Measurements from ENCODE around the gene CHRNA4. TPM values are rescaled to one million over a fixed set of nuclear protein-coding genes. Genes with fewer than 3 reads are reported as not detected.
"Not testable (repeated sequence)": the region's sequence is repeated elsewhere in the genome, so short reads cannot be mapped to it uniquely, and the experiment has no call there.

The CHRNA4 gene
- polyA plus RNA-seq, 12 donors, result 0.22 to 2.5 (median 1.1) TPM; not detected in 2

GRCh38 chr20:63350597-63351325 is 10.4 kb downstream of the CHRNA4 start:
- DNase-seq, result no peak

GRCh38 chr20:63350196-63350595 is 11.0 kb downstream of the CHRNA4 start:
- no peak for DNase-seq

- DNase-seq, result no peak
Observed at GRCh38 chr20:63349516-63349895, 11.6 kb downstream of the CHRNA4 start.

GRCh38 chr20:63348828-63349515 is 12.2 kb downstream of the CHRNA4 start:
- no peak for DNase-seq

- no peak for DNase-seq
Observed at GRCh38 chr20:63347950-63348827, 13.0 kb downstream of the CHRNA4 start.

GRCh38 chr20:63347081-63347741 is 13.9 kb downstream of the CHRNA4 start:
- no peak for DNase-seq

- DNase-seq, result no peak
Observed at GRCh38 chr20:63346131-63347080, 14.7 kb downstream of the CHRNA4 start.

GRCh38 chr20:63345328-63346100 is 15.6 kb downstream of the CHRNA4 start:
- DNase-seq, result no peak

- no peak for DNase-seq
Observed at GRCh38 chr20:63344616-63345327, 16.4 kb downstream of the CHRNA4 start.

- no peak for DNase-seq
Observed at GRCh38 chr20:63343460-63344445, 17.4 kb downstream of the CHRNA4 start.

- DNase-seq, result no peak
Observed at GRCh38 chr20:63342561-63343459, 18.3 kb downstream of the CHRNA4 start.

- DNase-seq, result not testable (repeated sequence)
Observed at GRCh38 chr20:63340158-63340688, 20.9 kb downstream of the CHRNA4 start.

GRCh38 chr20:63339154-63340094 is 21.7 kb downstream of the CHRNA4 start:
- DNase-seq, result not testable (repeated sequence)

- DNase-seq, result no peak
Observed at GRCh38 chr20:63337786-63338420, 23.2 kb downstream of the CHRNA4 start.
